ENCODE results near the gene PELI2.

Gene PELI2

GRCh38 chr14:56217380-56218045 lies 99.3 kb downstream of the PELI2 start:
- DNase-seq (ENCODE audit: low spot score) (no peak), ATAC-seq (ENCODE audit: low read depth) (no peak)
- Histone ChIP-seq H3K27me3 (ENCODE audit: insufficient read depth, poor library complexity, severe bottlenecking) (no peaks in the 10 kb centered on the region), H3K4me1 (ENCODE audit: insufficient read depth, poor library complexity, severe bottlenecking) (no peaks in the 10 kb centered on the region), H3K4me3 (ENCODE audit: severe bottlenecking) (no peak overlapping the region), H3K27ac (ENCODE audit: poor library complexity, severe bottlenecking) (no peak overlapping the region), H3K9me3 (ENCODE audit: severe bottlenecking) (no peaks in the 10 kb centered on the region), H3K36me3 (ENCODE audit: low read depth) (no peaks in the 10 kb centered on the region)
- TF ChIP-seq CTCF (IDR thresholded peaks at IDR 0.05; ENCODE audit: poor library complexity, severe bottlenecking), result no peak

GRCh38 chr14:56219666-56220413 lies 101.6 kb downstream of the PELI2 start:
- ATAC-seq (ENCODE audit: low read depth), result no peak

GRCh38 chr14:56221382-56222128 lies 103.3 kb downstream of the PELI2 start:
- Histone ChIP-seq H3K4me3 (ENCODE audit: severe bottlenecking) (no peak overlapping the region), H3K36me3 (ENCODE audit: low read depth) (no peaks in the 10 kb centered on the region), H3K9me3 (ENCODE audit: severe bottlenecking) (no peaks in the 10 kb centered on the region), H3K27ac (ENCODE audit: poor library complexity, severe bottlenecking) (no peak overlapping the region), H3K27me3 (ENCODE audit: insufficient read depth, poor library complexity, severe bottlenecking) (no peaks in the 10 kb centered on the region), H3K4me1 (ENCODE audit: insufficient read depth, poor library complexity, severe bottlenecking) (no peaks in the 10 kb centered on the region)
- TF ChIP-seq CTCF (IDR thresholded peaks at IDR 0.05; ENCODE audit: poor library complexity, severe bottlenecking), result no peak
- no peak for DNase-seq (ENCODE audit: low spot score)
- ATAC-seq (ENCODE audit: low read depth), result no peak

More at GRCh38 chr14:56219666-56220413, 101.6 kb downstream of the PELI2 start:
- H3K27me3 ChIP-seq (ENCODE audit: insufficient read depth, poor library complexity, severe bottlenecking), result no peaks in the 10 kb centered on the region
- H3K4me1 ChIP-seq (ENCODE audit: insufficient read depth, poor library complexity, severe bottlenecking), result no peaks in the 10 kb centered on the region
- no peak for DNase-seq (ENCODE audit: low spot score)
- H3K4me3 ChIP-seq (ENCODE audit: severe bottlenecking), result no peak overlapping the region
- no peaks in the 10 kb centered on the region for H3K36me3 ChIP-seq (ENCODE audit: low read depth)
- no peaks in the 10 kb centered on the region for H3K9me3 ChIP-seq (ENCODE audit: severe bottlenecking)
- H3K27ac ChIP-seq (ENCODE audit: poor library complexity, severe bottlenecking), result no peak overlapping the region
- TF ChIP-seq CTCF (IDR thresholded peaks at IDR 0.05; ENCODE audit: poor library complexity, severe bottlenecking), result no peak

GRCh38 chr14:56224229-56224628 lies 106.0 kb downstream of the PELI2 start:
- no peak overlapping the region for H3K27ac ChIP-seq (ENCODE audit: poor library complexity, severe bottlenecking)
- no peaks in the 10 kb centered on the region for H3K27me3 ChIP-seq (ENCODE audit: insufficient read depth, poor library complexity, severe bottlenecking)
- no peaks in the 10 kb centered on the region for H3K36me3 ChIP-seq (ENCODE audit: low read depth)
- no peak overlapping the region for H3K4me3 ChIP-seq (ENCODE audit: severe bottlenecking)
- no peaks in the 10 kb centered on the region for H3K9me3 ChIP-seq (ENCODE audit: severe bottlenecking)
- no peak for TF ChIP-seq CTCF (IDR thresholded peaks at IDR 0.05; ENCODE audit: poor library complexity, severe bottlenecking)
- H3K4me1 ChIP-seq (ENCODE audit: insufficient read depth, poor library complexity, severe bottlenecking), result no peaks in the 10 kb centered on the region
- DNase-seq (ENCODE audit: low spot score), result no peak
- ATAC-seq (ENCODE audit: low read depth), result no peak

All from RWPE2 (cell line).